Right lobe of liver (tissue), 4 donors: ENCODE results near the gene USP22.

Experiments used
- POLR2A ChIP-seq: fragments of 450-650 bp; IDR thresholded peaks from one replicate; pipeline ENCODE4 v1.6.1; 2017; ENCODE audit warnings: antibody characterized with exemption, mild to moderate bottlenecking
- TF ChIP-seq, protein P1 (sequence below), 4 donors: fragments of 200-600 bp in 3 of 4; fragments of 450-650 bp in 1 of 4; IDR thresholded peaks; one replicate each; pipeline versions ENCODE4 v1.5.1 to v1.8.0; 2016 to 2022; ENCODE audit warnings: antibody characterized with exemption in 4 of 4, mild to moderate bottlenecking in 2 of 4
- donor health status: DM: no; HTN: no; CAD: no.
- donor health status: DM: no; HTN: no; CAD: no.
- donor health status: DM: no; HTN: yes; CAD: no.

- TF ChIP-seq, protein P1, sequence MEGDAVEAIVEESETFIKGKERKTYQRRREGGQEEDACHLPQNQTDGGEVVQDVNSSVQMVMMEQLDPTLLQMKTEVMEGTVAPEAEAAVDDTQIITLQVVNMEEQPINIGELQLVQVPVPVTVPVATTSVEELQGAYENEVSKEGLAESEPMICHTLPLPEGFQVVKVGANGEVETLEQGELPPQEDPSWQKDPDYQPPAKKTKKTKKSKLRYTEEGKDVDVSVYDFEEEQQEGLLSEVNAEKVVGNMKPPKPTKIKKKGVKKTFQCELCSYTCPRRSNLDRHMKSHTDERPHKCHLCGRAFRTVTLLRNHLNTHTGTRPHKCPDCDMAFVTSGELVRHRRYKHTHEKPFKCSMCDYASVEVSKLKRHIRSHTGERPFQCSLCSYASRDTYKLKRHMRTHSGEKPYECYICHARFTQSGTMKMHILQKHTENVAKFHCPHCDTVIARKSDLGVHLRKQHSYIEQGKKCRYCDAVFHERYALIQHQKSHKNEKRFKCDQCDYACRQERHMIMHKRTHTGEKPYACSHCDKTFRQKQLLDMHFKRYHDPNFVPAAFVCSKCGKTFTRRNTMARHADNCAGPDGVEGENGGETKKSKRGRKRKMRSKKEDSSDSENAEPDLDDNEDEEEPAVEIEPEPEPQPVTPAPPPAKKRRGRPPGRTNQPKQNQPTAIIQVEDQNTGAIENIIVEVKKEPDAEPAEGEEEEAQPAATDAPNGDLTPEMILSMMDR (IDR thresholded peaks at IDR 0.05): no peak
- no peak for TF ChIP-seq POLR2A
These were observed 23.9 kb downstream of the USP22 start for GRCh38 chr17:21018894-21019293.
